GM23338 (cell line): ENCODE results near the gene CYP1B1. TPM values are rescaled to one million over a fixed set of nuclear protein-coding genes. Genes with fewer than 3 reads are reported as not detected.

ENCODE experiments used
- EZH2 ChIP-seq: fragments of 200-600 bp; sonication (generic); IDR thresholded peaks from one replicate; pipeline ENCODE4 v1.8.0; 2017; ENCODE audit warnings: antibody characterized with exemption, mild to moderate bottlenecking, low read depth; ENCODE audit not compliant: unreplicated experiment
- NANOG ChIP-seq: IDR thresholded peaks from 2 replicates; pipeline ENCODE4 v1.6.1; 2016; ENCODE audit warnings: antibody characterized with exemption, borderline replicate concordance
- STAT1 ChIP-seq: IDR thresholded peaks from one replicate; pipeline ENCODE4 v1.6.1; 2016; ENCODE audit warnings: antibody characterized with exemption; ENCODE audit not compliant: unreplicated experiment
- ZNF114 ChIP-seq: fragments of 250-450 bp; sonication (Bioruptor Pico); IDR thresholded peaks from 2 replicates; pipeline ENCODE4 v1.5.0; 2020; ENCODE audit warnings: mild to moderate bottlenecking, moderate library complexity
- ZNF331 ChIP-seq: fragments of 250-450 bp; sonication (Bioruptor Pico); IDR thresholded peaks from 2 replicates; pipeline ENCODE4 v1.5.0; 2020; ENCODE audit warnings: low read depth, mild to moderate bottlenecking, moderate library complexity
- polyA plus RNA-seq: library from polyadenylated mRNA; unstranded; fragments of >200 nt; fragmentation: Nextera tagmentation; extraction: Ambion mirVana; gene quantifications from 2 replicates; pipeline ENCODE4 v1.2.1, GENCODE V29; 2016
- total RNA-seq: library from RNA; depleted of rRNA; stranded (reverse); fragments of >200 nt; shearing (Covaris generic); gene quantifications from 2 replicates; pipeline ENCODE4 v1.2.3, GENCODE V29; 2014
- TF ChIP-seq, protein P1 (sequence below): fragments of 250-450 bp; sonication (Bioruptor Pico); IDR thresholded peaks from 2 replicates; pipeline ENCODE4 v1.5.0; 2020; ENCODE audit warnings: mild to moderate bottlenecking, moderate library complexity
- TF ChIP-seq, protein P2 (sequence below), 2 experiments: fragments of 200-600 bp in 1 of 2; sonication (generic) in 1 of 2; conservative IDR thresholded peaks; 2 replicates each; pipeline versions ENCODE4 v1.5.1 to v1.6.1; 2016 to 2017; ENCODE audit warnings: antibody characterized with exemption in 2 of 2, low read depth in 2 of 2, mild to moderate bottlenecking in 2 of 2, moderate library complexity in 1 of 2
- TF ChIP-seq, protein P3 (sequence below): IDR thresholded peaks from 2 replicates; pipeline ENCODE4 v1.6.1; 2016; ENCODE audit warnings: antibody characterized with exemption
- TF ChIP-seq, protein P4 (sequence below): IDR thresholded peaks from one replicate; pipeline ENCODE4 v1.6.1; 2018; ENCODE audit warnings: antibody characterized with exemption; ENCODE audit not compliant: unreplicated experiment

The CYP1B1 gene
- total and polyA plus RNA-seq, 2 experiments from 2014 or later: 3.3 to 6.2 TPM

DNA sequence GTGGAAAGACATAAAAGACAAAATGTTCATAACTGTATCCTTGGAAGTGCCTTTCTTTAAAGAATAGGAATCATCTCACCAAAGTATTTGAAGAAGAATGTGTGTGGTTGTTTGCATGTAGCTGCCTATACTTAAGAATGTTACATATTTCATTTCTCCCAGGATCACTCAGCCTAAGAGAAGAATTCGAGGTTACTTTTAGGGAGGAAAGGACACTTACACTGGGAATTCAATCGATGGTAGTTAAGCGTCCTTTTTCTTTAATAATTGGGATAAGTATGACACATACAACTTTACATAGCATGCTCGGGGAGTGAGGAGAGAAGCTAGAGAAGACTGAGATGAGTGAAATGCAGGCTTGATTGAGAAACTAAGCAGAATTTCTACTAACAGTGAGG lies 22.0 kb upstream of the CYP1B1 start (continued):
- TF ChIP-seq, protein P1, sequence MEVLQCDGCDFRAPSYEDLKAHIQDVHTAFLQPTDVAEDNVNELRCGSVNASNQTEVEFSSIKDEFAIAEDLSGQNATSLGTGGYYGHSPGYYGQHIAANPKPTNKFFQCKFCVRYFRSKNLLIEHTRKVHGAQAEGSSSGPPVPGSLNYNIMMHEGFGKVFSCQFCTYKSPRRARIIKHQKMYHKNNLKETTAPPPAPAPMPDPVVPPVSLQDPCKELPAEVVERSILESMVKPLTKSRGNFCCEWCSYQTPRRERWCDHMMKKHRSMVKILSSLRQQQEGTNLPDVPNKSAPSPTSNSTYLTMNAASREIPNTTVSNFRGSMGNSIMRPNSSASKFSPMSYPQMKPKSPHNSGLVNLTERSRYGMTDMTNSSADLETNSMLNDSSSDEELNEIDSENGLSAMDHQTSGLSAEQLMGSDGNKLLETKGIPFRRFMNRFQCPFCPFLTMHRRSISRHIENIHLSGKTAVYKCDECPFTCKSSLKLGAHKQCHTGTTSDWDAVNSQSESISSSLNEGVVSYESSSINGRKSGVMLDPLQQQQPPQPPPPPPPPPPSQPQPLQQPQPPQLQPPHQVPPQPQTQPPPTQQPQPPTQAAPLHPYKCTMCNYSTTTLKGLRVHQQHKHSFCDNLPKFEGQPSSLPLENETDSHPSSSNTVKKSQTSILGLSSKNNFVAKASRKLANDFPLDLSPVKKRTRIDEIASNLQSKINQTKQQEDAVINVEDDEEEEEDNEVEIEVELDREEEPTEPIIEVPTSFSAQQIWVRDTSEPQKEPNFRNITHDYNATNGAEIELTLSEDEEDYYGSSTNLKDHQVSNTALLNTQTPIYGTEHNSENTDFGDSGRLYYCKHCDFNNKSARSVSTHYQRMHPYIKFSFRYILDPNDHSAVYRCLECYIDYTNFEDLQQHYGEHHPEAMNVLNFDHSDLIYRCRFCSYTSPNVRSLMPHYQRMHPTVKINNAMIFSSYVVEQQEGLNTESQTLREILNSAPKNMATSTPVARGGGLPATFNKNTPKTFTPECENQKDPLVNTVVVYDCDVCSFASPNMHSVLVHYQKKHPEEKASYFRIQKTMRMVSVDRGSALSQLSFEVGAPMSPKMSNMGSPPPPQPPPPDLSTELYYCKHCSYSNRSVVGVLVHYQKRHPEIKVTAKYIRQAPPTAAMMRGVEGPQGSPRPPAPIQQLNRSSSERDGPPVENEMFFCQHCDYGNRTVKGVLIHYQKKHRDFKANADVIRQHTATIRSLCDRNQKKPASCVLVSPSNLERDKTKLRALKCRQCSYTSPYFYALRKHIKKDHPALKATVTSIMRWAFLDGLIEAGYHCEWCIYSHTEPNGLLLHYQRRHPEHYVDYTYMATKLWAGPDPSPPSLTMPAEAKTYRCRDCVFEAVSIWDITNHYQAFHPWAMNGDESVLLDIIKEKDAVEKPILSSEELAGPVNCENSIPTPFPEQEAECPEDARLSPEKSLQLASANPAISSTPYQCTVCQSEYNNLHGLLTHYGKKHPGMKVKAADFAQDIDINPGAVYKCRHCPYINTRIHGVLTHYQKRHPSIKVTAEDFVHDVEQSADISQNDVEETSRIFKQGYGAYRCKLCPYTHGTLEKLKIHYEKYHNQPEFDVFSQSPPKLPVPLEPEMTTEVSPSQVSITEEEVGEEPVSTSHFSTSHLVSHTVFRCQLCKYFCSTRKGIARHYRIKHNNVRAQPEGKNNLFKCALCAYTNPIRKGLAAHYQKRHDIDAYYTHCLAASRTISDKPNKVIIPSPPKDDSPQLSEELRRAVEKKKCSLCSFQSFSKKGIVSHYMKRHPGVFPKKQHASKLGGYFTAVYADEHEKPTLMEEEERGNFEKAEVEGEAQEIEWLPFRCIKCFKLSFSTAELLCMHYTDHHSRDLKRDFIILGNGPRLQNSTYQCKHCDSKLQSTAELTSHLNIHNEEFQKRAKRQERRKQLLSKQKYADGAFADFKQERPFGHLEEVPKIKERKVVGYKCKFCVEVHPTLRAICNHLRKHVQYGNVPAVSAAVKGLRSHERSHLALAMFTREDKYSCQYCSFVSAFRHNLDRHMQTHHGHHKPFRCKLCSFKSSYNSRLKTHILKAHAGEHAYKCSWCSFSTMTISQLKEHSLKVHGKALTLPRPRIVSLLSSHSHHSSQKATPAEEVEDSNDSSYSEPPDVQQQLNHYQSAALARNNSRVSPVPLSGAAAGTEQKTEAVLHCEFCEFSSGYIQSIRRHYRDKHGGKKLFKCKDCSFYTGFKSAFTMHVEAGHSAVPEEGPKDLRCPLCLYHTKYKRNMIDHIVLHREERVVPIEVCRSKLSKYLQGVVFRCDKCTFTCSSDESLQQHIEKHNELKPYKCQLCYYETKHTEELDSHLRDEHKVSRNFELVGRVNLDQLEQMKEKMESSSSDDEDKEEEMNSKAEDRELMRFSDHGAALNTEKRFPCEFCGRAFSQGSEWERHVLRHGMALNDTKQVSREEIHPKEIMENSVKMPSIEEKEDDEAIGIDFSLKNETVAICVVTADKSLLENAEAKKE: no peak
- TF ChIP-seq, protein P2, sequence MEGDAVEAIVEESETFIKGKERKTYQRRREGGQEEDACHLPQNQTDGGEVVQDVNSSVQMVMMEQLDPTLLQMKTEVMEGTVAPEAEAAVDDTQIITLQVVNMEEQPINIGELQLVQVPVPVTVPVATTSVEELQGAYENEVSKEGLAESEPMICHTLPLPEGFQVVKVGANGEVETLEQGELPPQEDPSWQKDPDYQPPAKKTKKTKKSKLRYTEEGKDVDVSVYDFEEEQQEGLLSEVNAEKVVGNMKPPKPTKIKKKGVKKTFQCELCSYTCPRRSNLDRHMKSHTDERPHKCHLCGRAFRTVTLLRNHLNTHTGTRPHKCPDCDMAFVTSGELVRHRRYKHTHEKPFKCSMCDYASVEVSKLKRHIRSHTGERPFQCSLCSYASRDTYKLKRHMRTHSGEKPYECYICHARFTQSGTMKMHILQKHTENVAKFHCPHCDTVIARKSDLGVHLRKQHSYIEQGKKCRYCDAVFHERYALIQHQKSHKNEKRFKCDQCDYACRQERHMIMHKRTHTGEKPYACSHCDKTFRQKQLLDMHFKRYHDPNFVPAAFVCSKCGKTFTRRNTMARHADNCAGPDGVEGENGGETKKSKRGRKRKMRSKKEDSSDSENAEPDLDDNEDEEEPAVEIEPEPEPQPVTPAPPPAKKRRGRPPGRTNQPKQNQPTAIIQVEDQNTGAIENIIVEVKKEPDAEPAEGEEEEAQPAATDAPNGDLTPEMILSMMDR (conservative IDR thresholded peaks at IDR 0.05; ENCODE audit: low read depth in 2 of 2): no peak
- TF ChIP-seq, protein P3, sequence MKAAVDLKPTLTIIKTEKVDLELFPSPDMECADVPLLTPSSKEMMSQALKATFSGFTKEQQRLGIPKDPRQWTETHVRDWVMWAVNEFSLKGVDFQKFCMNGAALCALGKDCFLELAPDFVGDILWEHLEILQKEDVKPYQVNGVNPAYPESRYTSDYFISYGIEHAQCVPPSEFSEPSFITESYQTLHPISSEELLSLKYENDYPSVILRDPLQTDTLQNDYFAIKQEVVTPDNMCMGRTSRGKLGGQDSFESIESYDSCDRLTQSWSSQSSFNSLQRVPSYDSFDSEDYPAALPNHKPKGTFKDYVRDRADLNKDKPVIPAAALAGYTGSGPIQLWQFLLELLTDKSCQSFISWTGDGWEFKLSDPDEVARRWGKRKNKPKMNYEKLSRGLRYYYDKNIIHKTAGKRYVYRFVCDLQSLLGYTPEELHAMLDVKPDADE: no peak
- TF ChIP-seq, protein P4, sequence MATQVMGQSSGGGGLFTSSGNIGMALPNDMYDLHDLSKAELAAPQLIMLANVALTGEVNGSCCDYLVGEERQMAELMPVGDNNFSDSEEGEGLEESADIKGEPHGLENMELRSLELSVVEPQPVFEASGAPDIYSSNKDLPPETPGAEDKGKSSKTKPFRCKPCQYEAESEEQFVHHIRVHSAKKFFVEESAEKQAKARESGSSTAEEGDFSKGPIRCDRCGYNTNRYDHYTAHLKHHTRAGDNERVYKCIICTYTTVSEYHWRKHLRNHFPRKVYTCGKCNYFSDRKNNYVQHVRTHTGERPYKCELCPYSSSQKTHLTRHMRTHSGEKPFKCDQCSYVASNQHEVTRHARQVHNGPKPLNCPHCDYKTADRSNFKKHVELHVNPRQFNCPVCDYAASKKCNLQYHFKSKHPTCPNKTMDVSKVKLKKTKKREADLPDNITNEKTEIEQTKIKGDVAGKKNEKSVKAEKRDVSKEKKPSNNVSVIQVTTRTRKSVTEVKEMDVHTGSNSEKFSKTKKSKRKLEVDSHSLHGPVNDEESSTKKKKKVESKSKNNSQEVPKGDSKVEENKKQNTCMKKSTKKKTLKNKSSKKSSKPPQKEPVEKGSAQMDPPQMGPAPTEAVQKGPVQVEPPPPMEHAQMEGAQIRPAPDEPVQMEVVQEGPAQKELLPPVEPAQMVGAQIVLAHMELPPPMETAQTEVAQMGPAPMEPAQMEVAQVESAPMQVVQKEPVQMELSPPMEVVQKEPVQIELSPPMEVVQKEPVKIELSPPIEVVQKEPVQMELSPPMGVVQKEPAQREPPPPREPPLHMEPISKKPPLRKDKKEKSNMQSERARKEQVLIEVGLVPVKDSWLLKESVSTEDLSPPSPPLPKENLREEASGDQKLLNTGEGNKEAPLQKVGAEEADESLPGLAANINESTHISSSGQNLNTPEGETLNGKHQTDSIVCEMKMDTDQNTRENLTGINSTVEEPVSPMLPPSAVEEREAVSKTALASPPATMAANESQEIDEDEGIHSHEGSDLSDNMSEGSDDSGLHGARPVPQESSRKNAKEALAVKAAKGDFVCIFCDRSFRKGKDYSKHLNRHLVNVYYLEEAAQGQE: no peak
- no peak for TF ChIP-seq ZNF114 (CRISPR knock-in tag)
- no peak for TF ChIP-seq STAT1
- TF ChIP-seq EZH2: no peak
- TF ChIP-seq ZNF331 (CRISPR knock-in tag): no peak
- TF ChIP-seq NANOG: no peak
